Esophagus (tissue), 2 donors: ENCODE measurements around the gene RHOT1. TPM values are rescaled to one million over a fixed set of nuclear protein-coding genes. Genes with fewer than 3 reads are reported as not detected.
"Not testable (repeated sequence)": the region's sequence is repeated elsewhere in the genome, so short reads cannot be mapped to it uniquely, and the experiment has no call there.

Experiments
- H3K27ac ChIP-seq, 2 donors: one replicate each; pipeline ENCODE4 v1.5.1; 2013; ENCODE audit warnings: low read depth in 2 of 2, mild to moderate bottlenecking in 2 of 2, inconsistent platforms in 1 of 2, low read length in 1 of 2, moderate library complexity in 1 of 2
- H3K27me3 ChIP-seq, 2 donors: one replicate each; pipeline ENCODE4 v1.6.1; 2013; ENCODE audit warnings: low read length in 2 of 2, control low read depth in 1 of 2, mild to moderate bottlenecking in 1 of 2; ENCODE audit not compliant: insufficient read depth in 2 of 2, control insufficient read depth in 1 of 2
- H3K36me3 ChIP-seq, 2 donors: one replicate each; pipeline ENCODE4 v1.6.1; 2013; ENCODE audit warnings: low read length in 1 of 2; ENCODE audit not compliant: control insufficient read depth in 2 of 2, insufficient read depth in 2 of 2
- H3K4me1 ChIP-seq, 2 donors: one replicate each; pipeline ENCODE4 v1.6.1; 2013; ENCODE audit warnings: low read length in 1 of 2; ENCODE audit not compliant: control insufficient read depth in 2 of 2, insufficient read depth in 2 of 2
- H3K4me3 ChIP-seq, 2 donors: one replicate each; pipeline ENCODE4 v1.5.1; 2013; ENCODE audit warnings: low read length in 2 of 2, mild to moderate bottlenecking in 2 of 2, low read depth in 1 of 2, moderate library complexity in 1 of 2
- H3K9me3 ChIP-seq, 2 donors: one replicate each; pipeline ENCODE4 v1.6.1; 2013; ENCODE audit warnings: mild to moderate bottlenecking in 2 of 2, low read depth in 1 of 2, low read length in 1 of 2, moderate library complexity in 1 of 2; ENCODE audit not compliant: control insufficient read depth in 2 of 2, insufficient read depth in 1 of 2
- WGBS, 2 donors: extraction: QIAGEN DNeasy Blood & Tissue Kit; methylation state at CpG; one replicate each; pipeline ENCODE4 v1.1.7; 2013; 5-methylcytosine and 5-hydroxymethylcytosine counted together
- polyA plus RNA-seq, 2 donors: library from polyadenylated mRNA; stranded (reverse); fragments of 200-250 nt; gene quantifications; one replicate each; pipeline ENCODE4 v1.2.3, GENCODE V29; 2013
- donor health status: healthy with polysubstance abuse.
- donor health status: Bipolar disorder and iron deficiency.

RHOT1 gene
- polyA plus RNA-seq, 2 donors, result 17.7 to 38.3 TPM

- peaks cover 0 to 2% of the 10 kb centered on the region in 2 donors for H3K4me1 ChIP-seq
- no peak overlapping the region for H3K4me3 ChIP-seq
- 25% methylated on average over 7 of the region's 7 CpGs for WGBS, 2 donors
- no peaks in the 10 kb centered on the region for H3K36me3 ChIP-seq
- H3K9me3 ChIP-seq, result no peaks in the 10 kb centered on the region
- H3K27ac ChIP-seq, result no peak overlapping the region
- no peaks in the 10 kb centered on the region for H3K27me3 ChIP-seq
Measured at GRCh38 chr17:32261417-32261736, 119.1 kb downstream of the RHOT1 start.

- WGBS, 2 donors, result 80 to 84% methylated on average over 13 of the region's 13 CpGs
Measured at GRCh38 chr17:32261936-32262510, 119.7 kb downstream of the RHOT1 start.

GRCh38 chr17:32263515-32263914 lies 121.2 kb downstream of the RHOT1 start:
- H3K36me3 ChIP-seq, H3K4me1 ChIP-seq, H3K27ac ChIP-seq, H3K4me3 ChIP-seq, H3K9me3 ChIP-seq, H3K27me3 ChIP-seq: not testable (repeated sequence)
- 89 to 95% methylated on average over 17 of the region's 17 CpGs for WGBS, 2 donors

More at GRCh38 chr17:32261936-32262510, 119.7 kb downstream of the RHOT1 start:
- Histone ChIP-seq H3K4me3 (no peak overlapping the region), H3K27me3 (no peaks in the 10 kb centered on the region), H3K27ac (no peak overlapping the region), H3K4me1 (peaks cover 0 to 6% of the 10 kb centered on the region in 2 donors), H3K36me3 (no peaks in the 10 kb centered on the region), H3K9me3 (no peaks in the 10 kb centered on the region)

- H3K27me3 ChIP-seq, result no peaks in the 10 kb centered on the region
- no peak overlapping the region for H3K27ac ChIP-seq
Measured at GRCh38 chr17:32264140-32264799, 122.0 kb downstream of the RHOT1 start.

GRCh38 chr17:32264823-32265191 lies 122.5 kb downstream of the RHOT1 start:
- H3K27ac ChIP-seq, result peak overlapping the region in 1 of 2 donors; percentile 13
- no peaks in the 10 kb centered on the region for H3K27me3 ChIP-seq
- H3K36me3 ChIP-seq, result no peaks in the 10 kb centered on the region
- H3K9me3 ChIP-seq, result no peaks in the 10 kb centered on the region
- H3K4me3 ChIP-seq, result no peak overlapping the region
- peaks cover 0 to 6% of the 10 kb centered on the region in 2 donors for H3K4me1 ChIP-seq
- 35 to 47% methylated on average over 8 of the region's 8 CpGs for WGBS, 2 donors

More at GRCh38 chr17:32264140-32264799, 122.0 kb downstream of the RHOT1 start:
- peaks cover 0 to 6% of the 10 kb centered on the region in 2 donors for H3K4me1 ChIP-seq
- no peaks in the 10 kb centered on the region for H3K36me3 ChIP-seq
- no peak overlapping the region for H3K4me3 ChIP-seq
- WGBS, 2 donors, result 55 to 77% methylated on average over 6 of the region's 6 CpGs
- no peaks in the 10 kb centered on the region for H3K9me3 ChIP-seq

- Histone ChIP-seq H3K27ac (peak within 1 kb of the TSS in 1 of 2 donors; percentile 13), H3K4me1 (peaks cover 0 to 6% of the 10 kb centered on the region in 2 donors), H3K4me3 (peak within 1 kb of the TSS; percentile 46 to 65), H3K9me3 (no peaks in the 10 kb centered on the region), H3K36me3 (no peaks in the 10 kb centered on the region), H3K27me3 (no peaks in the 10 kb centered on the region)
- WGBS, 2 donors, result 5% methylated on average over 48 to 68 of the region's 68 CpGs
Measured at GRCh38 chr17:32265192-32265923, 123.1 kb downstream of the RHOT1 start, which contains the start of gene RHBDL3. Gene RHBDL3, plus strand, starts transcription at chr17:32265832. Its CDS starts 358 bp downstream, at chr17:32266190.

- no peak overlapping the region for H3K27ac ChIP-seq
- H3K27me3 ChIP-seq, result no peaks in the 10 kb centered on the region
- peak overlapping the region; percentile 46 to 65 for H3K4me3 ChIP-seq
- H3K36me3 ChIP-seq, result no peaks in the 10 kb centered on the region
- H3K4me1 ChIP-seq, result peaks cover 0 to 6% of the 10 kb centered on the region in 2 donors
- WGBS, 2 donors, result 0 to 1% methylated on average over 18 to 55 of the region's 55 CpGs
- H3K9me3 ChIP-seq, result no peaks in the 10 kb centered on the region
Measured at GRCh38 chr17:32266051-32266388, 123.7 kb downstream of the RHOT1 start.

GRCh38 chr17:32266389-32267301 lies 124.3 kb downstream of the RHOT1 start:
- H3K27me3 ChIP-seq, result no peaks in the 10 kb centered on the region

GRCh38 chr17:32267690-32268205 lies 125.4 kb downstream of the RHOT1 start:
- Histone ChIP-seq H3K9me3 (no peaks in the 10 kb centered on the region), H3K4me3 (no peak overlapping the region), H3K36me3 (no peaks in the 10 kb centered on the region), H3K4me1 (peaks cover 0 to 6% of the 10 kb centered on the region in 2 donors), H3K27ac (no peak overlapping the region), H3K27me3 (no peaks in the 10 kb centered on the region)
- 15 to 17% methylated on average over 10 of the region's 10 CpGs for WGBS, 2 donors

More at GRCh38 chr17:32266389-32267301, 124.3 kb downstream of the RHOT1 start:
- H3K36me3 ChIP-seq, result no peaks in the 10 kb centered on the region
- H3K4me1 ChIP-seq, result peaks cover 0 to 6% of the 10 kb centered on the region in 2 donors
- no peaks in the 10 kb centered on the region for H3K9me3 ChIP-seq
- peak overlapping the region; percentile 46 to 65 for H3K4me3 ChIP-seq
- no peak overlapping the region for H3K27ac ChIP-seq
- WGBS, 2 donors, result 1% methylated on average over 69 to 78 of the region's 78 CpGs
